WERI-Rb-1 (cell line): ENCODE data around the gene CDC34.

ENCODE experiments used
- DNase-seq: peaks from one replicate; pipeline ENCODE4 v3.0.0-alpha.2; 2020
- H3K27ac ChIP-seq: fragments of 250-450 bp; sonication (Bioruptor Pico); 2 replicates; pipeline ENCODE4 v1.5.1; 2020; ENCODE audit warnings: mild to moderate bottlenecking, moderate library complexity
- H3K27me3 ChIP-seq: fragments of 250-450 bp; sonication (Bioruptor Pico); 2 replicates; pipeline ENCODE4 v1.5.1; 2021; ENCODE audit warnings: mild to moderate bottlenecking, low read depth, moderate library complexity; ENCODE audit not compliant: insufficient read depth, severe bottlenecking
- H3K36me3 ChIP-seq: fragments of 250-450 bp; sonication (Bioruptor Pico); 2 replicates; pipeline ENCODE4 v1.5.1; 2020; ENCODE audit warnings: mild to moderate bottlenecking, moderate library complexity
- H3K4me3 ChIP-seq: 2 replicates; pipeline ENCODE4 v1.5.1; 2011; ENCODE audit warnings: low read depth, mild to moderate bottlenecking, control low read depth, low read length
- H3K9me3 ChIP-seq: fragments of 250-450 bp; sonication (Bioruptor Pico); 2 replicates; pipeline ENCODE4 v1.5.1; 2021; ENCODE audit warnings: mild to moderate bottlenecking, moderate library complexity; ENCODE audit not compliant: severe bottlenecking
- TF ChIP-seq, protein P1 (sequence below): IDR thresholded peaks from 2 replicates; pipeline ENCODE4 v1.5.1; 2011; ENCODE audit warnings: low read depth, mild to moderate bottlenecking, control low read depth, inconsistent platforms, low read length

Gene CDC34

DNA sequence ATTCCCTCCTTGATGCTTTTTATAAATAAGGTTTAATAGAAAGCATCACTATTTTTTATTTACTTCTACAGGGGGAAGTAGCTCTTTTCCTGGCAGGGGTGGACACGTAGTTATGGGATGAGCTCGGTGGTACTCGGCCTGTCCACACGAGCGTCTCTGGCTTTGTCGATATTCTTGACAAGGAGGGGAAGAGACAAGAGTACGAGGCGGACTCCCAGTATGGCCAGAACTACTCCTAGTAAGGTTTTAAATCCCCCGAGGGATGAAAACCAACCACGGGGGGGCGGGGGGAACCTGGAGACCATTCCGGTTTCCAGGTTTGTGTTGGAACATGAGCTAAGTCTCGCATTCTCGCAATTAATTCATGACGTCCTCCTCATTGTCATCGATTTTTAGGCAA, 35.3 kb downstream of the CDC34 start:
- Histone ChIP-seq H3K27ac (no peak overlapping the region), H3K27me3 (no peaks in the 10 kb centered on the region), H3K4me3 (no peak overlapping the region), H3K9me3 (peaks cover 5% of the 10 kb centered on the region), H3K36me3 (peaks cover 10% of the 10 kb centered on the region)
- DNase-seq, result no peak
- TF ChIP-seq, protein P1, sequence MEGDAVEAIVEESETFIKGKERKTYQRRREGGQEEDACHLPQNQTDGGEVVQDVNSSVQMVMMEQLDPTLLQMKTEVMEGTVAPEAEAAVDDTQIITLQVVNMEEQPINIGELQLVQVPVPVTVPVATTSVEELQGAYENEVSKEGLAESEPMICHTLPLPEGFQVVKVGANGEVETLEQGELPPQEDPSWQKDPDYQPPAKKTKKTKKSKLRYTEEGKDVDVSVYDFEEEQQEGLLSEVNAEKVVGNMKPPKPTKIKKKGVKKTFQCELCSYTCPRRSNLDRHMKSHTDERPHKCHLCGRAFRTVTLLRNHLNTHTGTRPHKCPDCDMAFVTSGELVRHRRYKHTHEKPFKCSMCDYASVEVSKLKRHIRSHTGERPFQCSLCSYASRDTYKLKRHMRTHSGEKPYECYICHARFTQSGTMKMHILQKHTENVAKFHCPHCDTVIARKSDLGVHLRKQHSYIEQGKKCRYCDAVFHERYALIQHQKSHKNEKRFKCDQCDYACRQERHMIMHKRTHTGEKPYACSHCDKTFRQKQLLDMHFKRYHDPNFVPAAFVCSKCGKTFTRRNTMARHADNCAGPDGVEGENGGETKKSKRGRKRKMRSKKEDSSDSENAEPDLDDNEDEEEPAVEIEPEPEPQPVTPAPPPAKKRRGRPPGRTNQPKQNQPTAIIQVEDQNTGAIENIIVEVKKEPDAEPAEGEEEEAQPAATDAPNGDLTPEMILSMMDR, result no peak

DNA sequence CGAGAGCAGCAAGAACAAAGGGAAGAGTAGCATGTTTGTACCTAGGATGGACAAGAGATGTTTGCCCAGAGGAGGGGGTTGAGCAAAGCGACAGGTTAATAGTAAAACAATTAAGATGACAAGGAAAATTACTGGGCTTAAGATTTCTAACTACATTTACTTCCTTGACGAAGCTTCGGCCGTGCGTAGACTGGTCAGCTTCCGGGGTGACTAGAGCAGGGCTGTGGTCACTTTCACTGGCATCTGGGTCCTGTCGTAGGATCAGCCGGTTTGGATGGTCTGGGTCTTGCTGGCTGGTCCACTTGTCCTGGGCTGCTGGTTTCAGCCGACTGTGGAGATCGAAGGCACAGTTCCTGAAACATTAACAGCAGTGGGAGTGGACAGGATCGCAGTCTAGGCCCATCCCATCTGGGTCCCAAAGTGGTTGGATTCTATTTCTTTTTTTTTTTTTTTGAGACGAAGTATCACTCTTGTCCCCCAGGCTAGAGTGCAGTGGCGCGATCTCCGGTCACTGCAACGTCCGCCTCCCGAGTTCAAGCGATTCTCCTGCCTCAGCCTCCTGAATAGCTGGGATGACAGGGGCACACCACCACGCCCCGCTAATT, 35.8 kb downstream of the CDC34 start:
- Histone ChIP-seq H3K27me3 (no peaks in the 10 kb centered on the region), H3K4me3 (no peak overlapping the region), H3K9me3 (peaks cover 5% of the 10 kb centered on the region), H3K36me3 (peaks cover 10% of the 10 kb centered on the region), H3K27ac (no peak overlapping the region)
- TF ChIP-seq, protein P1, result no peak
- no peak for DNase-seq

DNA sequence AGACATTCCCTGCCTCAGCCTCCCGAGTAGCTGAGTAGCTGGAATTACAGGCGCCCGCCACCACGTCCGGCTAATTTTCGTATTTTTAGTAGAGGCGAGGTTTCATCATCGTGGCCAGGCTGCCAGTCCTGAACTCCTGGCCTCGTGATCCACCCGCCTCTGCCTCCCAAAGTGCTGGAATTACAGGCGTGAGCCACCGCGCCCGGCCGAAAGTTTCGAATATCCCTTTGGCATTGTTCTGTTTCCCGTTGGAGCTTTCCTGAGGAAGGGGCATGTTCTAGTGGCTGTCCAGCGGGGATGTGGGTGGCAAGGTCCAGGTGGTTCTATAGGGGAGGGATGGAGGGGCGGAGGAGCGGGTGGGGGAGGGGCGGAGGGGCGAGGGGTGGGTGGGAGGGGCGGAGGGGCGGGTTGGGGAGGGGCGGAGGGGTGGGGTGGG, 38.7 kb downstream of the CDC34 start:
- H3K27ac ChIP-seq, result peak overlapping the region; percentile 59

DNA sequence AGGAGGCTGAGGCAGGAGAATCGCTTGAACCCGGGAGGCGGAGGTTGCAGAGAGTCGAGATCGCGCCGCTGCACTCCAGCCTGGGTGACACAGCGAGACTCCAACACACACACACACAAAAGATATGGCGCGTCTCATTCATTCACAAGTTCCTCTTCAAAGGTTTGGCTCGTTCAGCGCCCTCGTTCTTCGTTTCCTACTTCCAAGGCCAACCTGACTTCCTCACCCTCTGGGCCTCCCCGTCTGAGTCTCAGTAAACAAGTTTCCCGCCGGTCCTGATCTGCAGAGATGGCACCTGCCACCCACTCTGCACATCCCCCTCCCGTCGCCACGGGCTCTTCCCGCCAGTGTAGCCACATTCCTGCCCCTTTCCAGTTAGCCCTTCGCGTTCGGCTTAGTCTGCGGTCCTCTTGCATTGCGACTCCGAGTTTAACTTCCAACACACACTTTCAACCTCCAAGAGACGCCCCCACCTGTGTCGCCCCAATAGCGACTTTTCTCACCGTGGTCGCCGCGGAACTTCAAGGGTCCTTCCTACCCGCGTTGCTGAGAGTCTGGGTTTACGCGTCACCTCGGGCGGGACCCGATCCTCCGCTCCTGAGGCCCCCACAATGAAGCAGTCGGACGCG, 39.5 kb downstream of the CDC34 start:
- H3K27me3 ChIP-seq, result no peaks in the 10 kb centered on the region
- peaks cover 5% of the 10 kb centered on the region for H3K9me3 ChIP-seq
- TF ChIP-seq, protein P1, result no peak
- H3K36me3 ChIP-seq, result peaks cover 42% of the 10 kb centered on the region
- DNase-seq, result peak; percentile 85
- H3K4me3 ChIP-seq, result peak overlapping the region; percentile 79
- H3K27ac ChIP-seq, result peak overlapping the region; percentile 99

More for the DNA sequence above, 38.7 kb downstream of the CDC34 start:
- Histone ChIP-seq H3K36me3 (peaks cover 37% of the 10 kb centered on the region), H3K27me3 (no peaks in the 10 kb centered on the region), H3K9me3 (peaks cover 5% of the 10 kb centered on the region), H3K4me3 (no peak overlapping the region)
- TF ChIP-seq, protein P1, result no peak
- no peak for DNase-seq

DNA sequence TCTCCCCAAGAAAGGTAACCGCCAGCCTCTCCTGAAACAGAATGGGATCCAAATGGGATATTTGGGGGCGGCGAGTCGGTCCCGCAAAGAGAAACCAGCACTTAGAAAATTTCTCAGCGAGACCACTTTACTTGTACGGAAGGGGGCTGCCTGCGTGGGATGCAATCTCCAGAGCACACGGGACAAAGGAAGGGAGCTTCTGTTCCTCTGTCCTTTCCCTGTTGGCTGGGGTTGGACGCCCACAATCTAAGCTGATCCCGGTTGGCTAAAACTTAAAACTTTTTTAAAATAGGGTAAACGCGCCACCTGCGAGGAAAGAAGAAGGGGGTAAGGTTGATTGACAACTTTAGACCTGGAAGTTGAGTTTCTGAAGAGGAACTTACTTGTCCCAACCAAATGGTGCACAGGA, 40.0 kb downstream of the CDC34 start:
- peak overlapping the region; percentile 99 for H3K27ac ChIP-seq
- peaks cover 46% of the 10 kb centered on the region for H3K36me3 ChIP-seq
- TF ChIP-seq, protein P1, result no peak
- peaks cover 5% of the 10 kb centered on the region for H3K9me3 ChIP-seq
- peak overlapping the region; percentile 79 for H3K4me3 ChIP-seq
- H3K27me3 ChIP-seq, result no peaks in the 10 kb centered on the region
- DNase-seq, result no peak
